ENCODE results near the gene PTPRJ.
"Not testable (repeated sequence)": the region's sequence is repeated elsewhere in the genome, so short reads cannot be mapped to it uniquely, and the experiment has no call there.

The PTPRJ gene

DNA sequence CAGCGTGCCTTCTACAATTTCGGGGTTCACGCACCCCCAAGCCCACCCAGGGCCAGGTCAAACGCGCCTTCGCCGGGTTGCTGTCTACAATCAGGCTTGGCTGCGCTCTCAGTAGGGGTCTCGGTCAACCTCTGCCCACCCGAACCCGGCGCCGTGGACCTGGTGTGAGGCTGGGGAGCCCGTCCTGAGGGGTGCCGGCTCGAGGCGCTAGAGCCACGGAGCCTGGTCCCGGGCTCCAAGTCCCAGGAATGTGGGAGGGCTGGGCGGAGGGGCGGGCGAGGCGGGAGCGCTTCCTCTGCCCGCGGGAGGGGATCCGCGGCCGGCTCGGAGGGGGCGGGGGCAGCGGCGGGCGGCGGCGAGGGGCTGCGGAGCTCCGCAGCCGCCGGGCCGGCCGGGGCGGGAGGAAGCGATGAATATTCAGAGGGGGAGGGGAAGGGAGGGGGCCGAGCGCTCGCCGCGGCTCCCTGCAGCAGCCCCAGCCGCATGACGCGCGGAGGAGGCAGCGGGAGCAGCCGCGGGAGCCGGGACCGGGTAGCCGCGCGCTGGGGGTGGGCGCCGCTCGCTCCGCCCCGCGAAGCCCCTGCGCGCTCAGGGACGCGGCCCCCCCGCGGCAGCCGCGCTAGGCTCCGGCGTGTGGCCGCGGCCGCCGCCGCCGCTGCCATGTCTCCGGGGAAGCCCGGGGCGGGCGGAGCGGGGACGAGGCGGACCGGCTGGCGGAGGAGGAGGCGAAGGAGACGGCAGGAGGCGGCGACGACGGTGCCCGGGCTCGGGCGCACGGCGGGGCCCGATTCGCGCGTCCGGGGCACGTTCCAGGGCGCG is at the start of gene PTPRJ:
TSS of gene PTPRJ (plus strand) at position 472 of the 819 bp plus-strand sequence. CDS start 354 bp downstream, outside the sequence.
- FAIRE-seq: no peak
- peak; percentile 60 for DNase-seq (ENCODE audit: insufficient read length, low spot score)

- DNase-seq (ENCODE audit: insufficient read length, low spot score): no peak
- no peak for FAIRE-seq
Observed at GRCh38 chr11:47932544-47932943, 47.8 kb upstream of the PTPRJ start.

DNA sequence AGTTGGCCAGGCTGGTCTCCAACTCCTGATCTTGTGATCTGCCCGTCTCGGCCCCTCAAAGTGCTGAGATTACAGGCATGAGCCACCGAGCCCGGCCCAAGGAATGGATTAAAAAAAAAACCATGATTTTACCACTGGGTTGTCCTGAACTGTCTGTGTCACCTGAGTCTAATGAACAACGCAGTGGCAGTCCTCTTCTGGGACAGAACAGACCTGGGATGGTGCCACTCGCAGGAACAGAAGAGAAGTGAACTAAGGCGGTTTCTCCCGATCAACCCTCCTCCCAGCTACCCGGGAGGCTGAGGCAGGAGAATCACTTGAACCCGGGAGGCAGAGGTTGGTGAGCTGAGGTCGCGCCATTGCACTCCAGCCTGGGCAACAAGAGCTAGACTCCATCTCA is 46.6 kb upstream of the PTPRJ start:
- not testable (repeated sequence) for DNase-seq (ENCODE audit: insufficient read length, low spot score); FAIRE-seq

DNA sequence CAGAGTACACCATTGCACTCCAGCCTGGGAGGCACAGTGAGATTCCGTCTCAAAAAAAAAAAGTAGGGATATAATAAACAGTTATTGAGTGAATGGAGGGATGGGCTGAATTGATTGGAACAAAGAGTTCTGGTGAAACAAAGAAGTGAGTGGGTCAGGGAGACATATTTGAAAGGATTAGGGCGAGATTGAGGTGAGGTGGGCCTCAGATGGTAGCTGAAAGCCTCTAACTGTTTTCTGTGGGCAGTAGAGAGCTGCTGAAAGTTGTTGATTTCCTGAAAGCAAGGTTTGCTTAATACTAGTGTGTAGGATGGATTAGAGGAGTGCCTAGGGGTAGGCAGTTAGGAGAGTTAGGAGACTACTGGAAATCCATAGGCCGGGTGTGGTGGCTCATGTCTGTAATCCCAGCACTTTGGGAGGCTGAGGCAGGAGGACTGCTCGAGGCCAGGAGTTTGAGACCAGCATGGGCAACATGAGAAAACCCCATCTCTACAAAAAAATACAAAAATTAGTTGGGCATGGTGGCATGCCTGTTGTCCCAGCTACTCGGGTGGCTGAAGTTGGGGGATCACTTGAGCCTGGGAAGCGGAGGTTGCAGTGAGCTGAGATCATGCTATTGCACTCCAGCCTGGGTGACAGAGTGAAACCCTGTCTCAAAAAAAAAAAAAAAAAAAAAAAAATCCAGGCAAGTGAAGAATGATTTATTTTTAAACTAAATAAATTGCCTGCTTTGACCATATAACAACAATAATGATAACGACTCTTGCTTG is 41.4 kb upstream of the PTPRJ start:
- FAIRE-seq (no peak), DNase-seq (ENCODE audit: insufficient read length, low spot score) (no peak)

- no peak for DNase-seq (ENCODE audit: insufficient read length, low spot score)
- FAIRE-seq: no peak
Observed at GRCh38 chr11:47940904-47941649, 39.3 kb upstream of the PTPRJ start.

DNA sequence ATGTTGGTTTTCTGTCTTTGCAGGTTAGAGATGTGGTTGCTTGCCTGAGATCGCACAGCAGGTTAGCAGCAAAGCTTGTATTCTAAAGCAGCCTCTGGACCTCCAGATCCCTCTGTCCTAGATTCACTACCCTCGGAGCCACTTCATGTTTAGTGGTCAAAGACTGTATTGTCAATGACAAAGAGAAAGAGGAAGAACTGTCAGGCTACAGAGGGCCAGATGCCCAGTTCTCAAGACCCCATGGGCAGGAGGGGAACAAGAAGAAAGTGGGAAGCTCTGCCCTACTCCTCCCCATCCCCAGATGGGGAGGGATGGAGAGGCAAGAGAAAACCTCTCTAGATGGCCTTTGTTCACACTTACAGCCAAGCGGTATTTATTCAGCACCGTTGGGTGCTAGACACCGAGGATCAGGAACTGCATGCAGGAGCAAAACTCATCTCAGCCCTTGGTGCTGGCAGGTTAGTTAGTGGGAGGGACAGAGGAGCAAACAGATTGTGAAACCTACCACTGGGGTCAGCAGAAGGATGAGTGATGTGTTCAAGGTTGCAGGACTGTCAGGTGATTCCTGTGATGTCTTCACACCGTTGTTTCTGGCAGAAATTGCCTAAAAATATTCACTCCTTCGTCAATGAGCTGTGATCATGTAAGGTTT is 38.3 kb upstream of the PTPRJ start:
- FAIRE-seq: no peak
- no peak for DNase-seq (ENCODE audit: insufficient read length, low spot score)

DNA sequence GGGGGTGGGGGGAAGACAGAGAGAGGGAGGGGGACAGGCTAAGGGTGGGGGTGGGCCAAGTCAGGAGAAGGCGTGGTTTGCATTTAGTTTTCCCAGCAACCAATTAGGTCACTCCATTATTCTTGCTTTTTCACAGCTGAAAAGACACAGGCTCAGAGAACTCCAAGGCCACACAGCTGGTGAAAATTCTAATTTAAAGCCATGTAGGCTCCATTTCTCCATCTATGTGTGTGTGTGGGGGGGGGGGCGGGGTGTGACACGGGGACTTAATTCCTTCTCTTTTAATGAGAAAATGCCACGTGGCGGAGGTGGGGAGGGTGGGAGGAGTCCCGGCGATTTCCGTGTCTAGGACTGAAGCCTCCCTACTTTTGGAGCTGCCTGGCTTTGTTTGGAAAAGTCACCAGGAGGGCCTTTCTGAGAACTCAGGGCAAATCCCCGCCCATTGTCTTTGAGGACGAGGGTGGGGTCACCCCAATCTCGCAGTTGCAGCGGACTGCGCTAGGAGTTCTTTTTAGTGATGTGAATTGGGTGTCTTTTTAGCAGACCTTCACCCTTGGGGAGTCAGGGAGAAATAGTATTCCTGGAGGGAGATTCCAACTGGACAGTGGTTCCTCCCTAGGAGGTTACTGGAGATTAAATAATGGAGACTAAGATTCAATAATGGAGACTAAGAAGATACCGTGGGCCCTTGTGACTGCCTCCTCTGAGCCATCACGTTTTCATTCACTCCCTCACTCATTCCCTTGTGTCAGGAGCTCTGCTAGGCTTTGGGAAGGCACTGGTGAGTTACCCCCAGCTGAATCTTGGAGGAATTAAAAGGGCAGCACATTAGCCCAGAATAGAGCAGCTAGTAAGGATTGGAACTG is 36.4 kb upstream of the PTPRJ start:
- FAIRE-seq: no peak

GRCh38 chr11:47944632-47945031 is 35.7 kb upstream of the PTPRJ start:
- DNase-seq (ENCODE audit: insufficient read length, low spot score): no peak
- FAIRE-seq: no peak

More for the DNA sequence above, 36.4 kb upstream of the PTPRJ start:
- no peak for DNase-seq (ENCODE audit: insufficient read length, low spot score)

GRCh38 chr11:47946682-47947559 is 33.4 kb upstream of the PTPRJ start:
- peak; percentile 13 for FAIRE-seq
- DNase-seq (ENCODE audit: insufficient read length, low spot score): peak; percentile 95

GRCh38 chr11:47948137-47948536 is 32.2 kb upstream of the PTPRJ start:
- FAIRE-seq (no peak), DNase-seq (ENCODE audit: insufficient read length, low spot score) (no peak)

GRCh38 chr11:47949001-47949675 is 31.2 kb upstream of the PTPRJ start:
- FAIRE-seq; DNase-seq (ENCODE audit: insufficient read length, low spot score): not testable (repeated sequence)

DNA sequence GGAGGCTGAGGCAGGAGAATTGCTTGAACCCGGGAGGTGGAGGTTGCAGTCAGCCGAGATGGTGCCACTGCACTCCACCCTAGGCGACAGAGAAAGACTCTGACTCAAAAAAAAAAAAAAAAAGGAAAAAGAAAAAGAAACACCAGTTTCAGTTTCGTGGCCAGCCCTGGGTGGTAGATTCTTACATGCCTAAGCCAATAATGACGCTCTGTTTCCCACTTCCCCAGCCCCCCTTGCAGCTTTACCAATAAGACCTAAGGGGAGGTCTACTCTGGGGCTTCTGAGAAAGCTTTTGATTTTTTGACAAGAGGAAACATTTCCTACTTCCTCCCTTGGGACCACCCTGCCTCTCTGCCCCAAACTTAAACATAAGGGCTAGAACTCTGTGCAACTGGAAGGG is 30.0 kb upstream of the PTPRJ start:
- DNase-seq (ENCODE audit: insufficient read length, low spot score) (no peak), FAIRE-seq (no peak)

GRCh38 chr11:47951504-47951903 is 28.9 kb upstream of the PTPRJ start:
- not testable (repeated sequence) for DNase-seq (ENCODE audit: insufficient read length, low spot score); FAIRE-seq

- FAIRE-seq (no peak), DNase-seq (ENCODE audit: insufficient read length, low spot score) (no peak)
Observed at GRCh38 chr11:47955061-47955755, 25.2 kb upstream of the PTPRJ start.

DNA sequence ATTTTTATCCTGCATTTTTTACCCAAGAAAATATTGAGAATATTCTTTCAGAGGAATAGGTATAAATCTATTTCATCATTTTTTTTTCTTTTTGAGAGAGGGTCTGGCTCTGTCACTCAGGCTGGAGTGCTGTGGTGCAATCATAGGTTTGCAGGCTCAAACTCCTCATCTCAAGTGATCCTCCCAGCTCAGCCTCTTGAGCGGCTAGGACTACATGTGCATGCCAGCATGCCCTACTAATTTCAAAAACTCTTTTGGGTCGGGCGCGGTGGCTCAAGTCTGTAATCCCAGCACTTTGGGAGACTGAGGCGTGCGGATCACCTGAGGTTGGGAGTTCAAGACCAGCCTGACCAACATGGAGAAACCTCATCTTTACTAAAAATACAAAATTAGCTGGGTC is 20.3 kb upstream of the PTPRJ start:
- DNase-seq (ENCODE audit: insufficient read length, low spot score): no peak

GRCh38 chr11:47961383-47961782 is 19.0 kb upstream of the PTPRJ start:
- FAIRE-seq: no peak

More for the DNA sequence above, 20.3 kb upstream of the PTPRJ start:
- no peak for FAIRE-seq

DNA sequence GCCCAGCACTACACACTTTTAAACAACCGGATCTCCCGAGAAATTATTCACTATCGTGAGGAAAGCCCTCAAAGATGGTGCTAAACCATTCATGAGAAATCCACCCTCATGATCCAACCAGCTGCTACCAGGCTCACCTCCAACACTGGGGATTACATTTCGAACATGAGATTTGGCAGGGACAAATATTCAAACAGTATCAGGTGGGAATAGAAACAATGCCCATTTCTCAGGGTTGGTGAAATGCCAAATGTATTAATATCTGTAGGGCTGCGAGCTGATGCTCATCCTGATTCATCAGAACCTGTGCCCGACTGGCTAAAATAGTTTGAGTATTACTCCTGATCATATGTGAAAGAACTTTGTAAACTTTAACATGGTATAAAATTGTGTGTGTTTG is 15.8 kb upstream of the PTPRJ start:
- DNase-seq (ENCODE audit: insufficient read length, low spot score) (no peak), FAIRE-seq (peak; percentile 4)

More at GRCh38 chr11:47961383-47961782, 19.0 kb upstream of the PTPRJ start:
- DNase-seq (ENCODE audit: insufficient read length, low spot score): no peak

Data from HTR-8/SVneo (cell line).